HepG2 (cell line): ENCODE measurements around the gene TRRAP.

Experiments used
- ATF3 ChIP-seq: sonication (generic); formaldehyde crosslinking; IDR thresholded peaks from 2 replicates; pipeline ENCODE4 v1.4.0; 2020; ENCODE audit warnings: missing genetic modification reagents
- BRCA1 ChIP-seq: sonication (generic); formaldehyde crosslinking; IDR thresholded peaks from 2 replicates; pipeline ENCODE4 v1.4.0; 2020; ENCODE audit warnings: missing genetic modification reagents
- CTCF ChIP-seq: sonication (generic); formaldehyde crosslinking; IDR thresholded peaks from 2 replicates; pipeline ENCODE4 v1.5.0; 2020; ENCODE audit warnings: mild to moderate bottlenecking, missing genetic modification reagents, moderate library complexity
- HOXA7 ChIP-seq: sonication (generic); formaldehyde crosslinking; IDR thresholded peaks from 2 replicates; pipeline ENCODE4 v1.8.1; 2022; ENCODE audit warnings: mild to moderate bottlenecking, missing genetic modification reagents, moderate library complexity
- POLR2A ChIP-seq, 2 experiments: IDR thresholded peaks; 2 replicates each; pipeline ENCODE4 v1.6.1; 2011; ENCODE audit warnings: low read depth in 2 of 2, low read length in 2 of 2, mild to moderate bottlenecking in 1 of 2, moderate library complexity in 1 of 2; ENCODE audit not compliant: insufficient read depth in 1 of 2
- POLR2AphosphoS2 ChIP-seq: IDR thresholded peaks from 2 replicates; pipeline ENCODE4 v1.6.1; 2011; ENCODE audit warnings: low read depth, low read length, improper control_type of control experiment
- SIN3B ChIP-seq: fragments of 150-350 bp; IDR thresholded peaks from 2 replicates; pipeline ENCODE4 v1.6.1; 2014; ENCODE audit warnings: low read length
- TBP ChIP-seq: sonication (generic); formaldehyde crosslinking; IDR thresholded peaks from 2 replicates; pipeline ENCODE4 v1.5.0; 2020; ENCODE audit warnings: missing genetic modification reagents
- ZBTB26 ChIP-seq: IDR thresholded peaks from 2 replicates; pipeline ENCODE4 v1.6.1; 2016; ENCODE audit warnings: missing compliant biosample characterization, missing genetic modification reagents, borderline replicate concordance
- ZBTB7A ChIP-seq: sonication (generic); formaldehyde crosslinking; IDR thresholded peaks from 2 replicates; pipeline ENCODE4 v1.8.0; 2022; ENCODE audit warnings: mild to moderate bottlenecking, missing genetic modification reagents
- ZNF230 ChIP-seq: sonication (generic); formaldehyde crosslinking; IDR thresholded peaks from 2 replicates; pipeline ENCODE4 v1.4.0; 2020; ENCODE audit warnings: mild to moderate bottlenecking, missing genetic modification reagents
- ZNF501 ChIP-seq: sonication (generic); formaldehyde crosslinking; IDR thresholded peaks from 2 replicates; pipeline ENCODE4 v1.5.1; 2020; ENCODE audit warnings: mild to moderate bottlenecking, moderate library complexity, missing genetic modification reagents
- ZNF780A ChIP-seq: sonication (generic); formaldehyde crosslinking; IDR thresholded peaks from 2 replicates; pipeline ENCODE4 v1.8.0; 2022; ENCODE audit warnings: mild to moderate bottlenecking, missing genetic modification reagents, moderate library complexity

GRCh38 chr7:99003419-99003818 lies 125.1 kb downstream of the TRRAP start:
- TF ChIP-seq ZBTB7A (CRISPR knock-in tag) = no peak
- TF ChIP-seq BRCA1 (CRISPR knock-in tag) = no peak
- no peak for TF ChIP-seq ATF3 (CRISPR knock-in tag)
- TF ChIP-seq ZNF780A (CRISPR knock-in tag) = no peak
- no peak for TF ChIP-seq ZBTB26 (CRISPR knock-in tag)
- TF ChIP-seq TBP (CRISPR knock-in tag) = no peak
- TF ChIP-seq POLR2AphosphoS2 = no peak
- TF ChIP-seq ZNF501 (CRISPR knock-in tag) = no peak
- TF ChIP-seq CTCF (CRISPR knock-in tag) = no peak
- no peak for TF ChIP-seq HOXA7 (CRISPR knock-in tag)
- TF ChIP-seq SIN3B = no peak
- TF ChIP-seq ZNF230 = no peak
- no peak for TF ChIP-seq POLR2A (IDR thresholded peaks at IDR 0.05; ENCODE audit: insufficient read depth in 1 of 2, low read depth in 2 of 2, low read length in 2 of 2)
